DMS114 treated with DMSO at 0.1 percent for 48 hours (cell line): ENCODE results near the gene KCTD5.
"Not testable (repeated sequence)": the region's sequence is repeated elsewhere in the genome, so short reads cannot be mapped to it uniquely, and the experiment has no call there.

Experiments
- DNase-seq: peaks from one replicate; lab custom pipeline; 2025; ENCODE audit not compliant: unreplicated experiment; lab: John Stamatoyannopoulos, UW

KCTD5 gene

DNA sequence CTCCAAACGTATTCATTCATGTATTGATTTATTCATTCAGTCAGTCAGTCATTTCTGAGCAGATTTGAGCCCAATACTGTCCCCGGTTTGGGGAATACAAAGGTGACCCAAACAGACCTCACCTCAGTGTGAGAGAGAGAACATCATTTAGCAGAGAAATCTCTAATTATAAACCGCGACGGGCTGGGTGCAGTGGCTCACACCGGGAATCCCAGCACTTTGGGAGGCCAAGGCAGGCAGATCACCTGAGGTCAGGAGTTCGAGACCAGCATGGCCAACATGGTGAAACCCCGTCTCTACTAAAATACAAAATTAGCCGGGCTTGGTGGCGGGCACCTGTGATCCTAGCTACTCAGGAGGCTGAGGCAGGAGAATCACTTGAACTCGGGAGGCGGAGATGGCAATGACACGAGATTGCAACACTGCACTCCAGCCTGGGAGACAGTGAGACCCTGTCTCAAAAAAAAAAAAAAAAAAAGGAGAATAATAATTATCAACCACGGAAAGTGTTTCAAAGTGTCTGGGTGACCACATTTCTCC, 39.4 kb downstream of the KCTD5 start:
- DNase-seq = not testable (repeated sequence)

DNA sequence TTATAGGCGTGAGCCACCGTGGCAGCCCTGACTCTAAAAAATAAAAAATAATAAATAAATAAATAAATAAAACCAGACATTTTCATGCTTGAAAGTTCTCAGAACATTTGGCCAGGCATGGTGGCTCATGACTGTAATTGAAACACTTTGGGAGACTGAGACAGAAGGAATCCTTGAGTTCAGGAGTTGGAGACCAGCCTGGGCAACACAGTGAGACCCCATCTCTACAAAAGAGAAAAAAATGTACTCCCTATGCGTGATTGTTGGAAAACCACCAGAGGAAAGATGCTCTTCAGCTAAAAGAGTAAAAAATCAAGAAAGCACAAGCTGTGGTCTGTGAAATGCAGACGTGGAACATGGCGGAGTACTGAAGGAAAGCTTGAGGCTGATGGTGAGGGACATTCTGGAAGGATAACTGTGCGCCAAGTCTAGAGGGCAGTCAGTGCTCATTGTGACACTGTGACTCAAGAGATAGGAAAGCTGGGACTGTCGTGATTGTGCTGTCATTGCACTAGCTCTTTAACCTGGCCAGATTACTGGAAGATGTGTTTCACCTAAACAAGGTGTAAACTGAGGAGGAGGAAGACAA, 41.9 kb downstream of the KCTD5 start:
- no peak for DNase-seq

DNA sequence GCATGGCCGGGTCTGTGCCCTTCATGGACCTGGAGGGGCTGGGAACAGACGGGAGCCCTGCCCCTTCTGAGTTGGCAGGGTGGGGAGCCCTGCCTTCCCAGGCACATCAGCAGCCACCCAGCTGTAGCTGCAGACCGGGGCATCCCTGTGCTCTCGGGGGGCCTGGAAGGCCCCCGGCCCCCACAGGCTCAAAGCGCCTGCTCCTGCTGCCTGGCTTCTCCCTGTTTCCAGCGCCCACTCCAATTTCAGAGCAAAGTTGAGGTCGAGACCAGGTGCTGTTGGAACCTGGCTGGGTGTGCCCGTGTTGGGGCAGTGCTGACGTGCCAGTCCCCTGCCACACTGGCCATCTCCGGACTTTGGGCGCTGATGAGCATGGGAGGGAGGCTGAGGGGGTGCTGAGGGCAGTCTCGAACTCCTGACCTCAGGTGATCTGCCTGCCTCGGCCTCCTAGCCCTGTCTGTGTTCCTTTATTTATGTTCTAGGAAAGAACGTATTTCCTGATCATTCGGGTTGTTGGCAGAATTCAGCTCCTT, 42.6 kb downstream of the KCTD5 start:
- DNase-seq = no peak

DNA sequence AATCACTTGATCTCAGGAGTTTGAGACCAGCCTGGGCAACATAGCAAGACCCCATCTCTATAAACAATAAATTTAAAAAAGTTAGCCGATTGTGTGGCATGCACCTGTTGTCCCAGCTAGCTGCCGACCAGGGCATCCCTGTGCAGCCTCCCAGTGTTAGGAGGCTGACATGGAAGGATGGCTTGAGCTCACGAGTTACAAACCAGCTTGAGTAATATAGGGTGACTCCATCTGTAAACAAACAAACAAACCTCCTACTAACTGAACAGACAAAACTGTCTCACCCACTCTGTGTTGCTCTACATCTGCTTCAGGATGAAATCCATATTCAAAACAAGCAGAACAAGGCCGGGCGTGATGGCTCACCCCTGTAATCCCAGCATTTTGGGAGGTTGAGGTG, 44.6 kb downstream of the KCTD5 start:
- DNase-seq = no peak

DNA sequence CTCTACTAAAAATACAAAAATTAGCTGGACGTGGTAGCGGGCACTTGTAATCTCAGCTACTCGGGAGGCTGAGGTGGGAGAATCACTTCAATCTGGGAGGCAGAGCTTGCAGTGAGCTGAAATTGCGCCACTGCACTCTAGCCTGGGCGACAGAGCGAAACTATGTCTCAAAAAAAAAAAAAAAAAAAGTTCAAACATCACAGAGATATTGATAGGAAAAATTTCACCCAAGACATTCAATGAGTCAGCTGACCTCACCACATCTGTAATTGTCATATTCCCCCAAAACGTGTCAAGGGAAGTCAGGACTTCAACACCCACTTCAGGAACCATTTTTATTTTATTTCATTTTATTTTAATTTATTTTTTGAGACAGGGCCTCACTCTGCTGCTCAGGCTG, 45.7 kb downstream of the KCTD5 start:
- no peak for DNase-seq

DNA sequence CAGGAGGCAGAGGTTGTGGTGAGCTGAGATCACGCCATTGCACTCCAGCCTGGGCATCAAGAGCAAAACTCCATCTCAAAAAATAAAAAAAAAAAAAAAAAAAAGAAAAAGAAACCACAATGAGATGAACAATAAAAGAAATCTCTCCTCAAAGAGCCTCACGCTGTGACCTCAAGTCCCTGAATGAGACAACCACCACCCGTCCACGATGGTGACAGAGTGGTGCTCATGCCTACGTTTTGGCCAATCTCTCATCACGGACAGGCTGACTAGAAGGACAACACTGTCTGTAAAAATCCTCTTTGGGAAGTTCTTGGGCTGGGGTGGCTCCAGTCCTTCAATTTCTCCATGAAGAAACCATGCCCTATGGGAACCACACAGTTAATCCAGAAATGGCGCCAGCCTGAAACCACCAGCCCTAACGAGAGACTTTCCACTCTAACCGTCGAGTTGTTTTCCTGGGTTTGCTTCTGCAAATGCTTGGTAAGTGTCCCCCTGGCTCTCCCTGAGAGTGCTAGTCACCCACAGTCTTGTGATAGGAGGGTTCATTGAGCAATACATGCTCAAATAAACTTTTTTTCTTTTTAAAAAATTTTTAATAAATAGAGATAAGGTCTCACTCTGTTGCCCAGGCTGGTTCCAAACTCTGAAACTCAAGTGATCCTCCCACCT, 52.7 kb downstream of the KCTD5 start:
- DNase-seq = no peak

DNA sequence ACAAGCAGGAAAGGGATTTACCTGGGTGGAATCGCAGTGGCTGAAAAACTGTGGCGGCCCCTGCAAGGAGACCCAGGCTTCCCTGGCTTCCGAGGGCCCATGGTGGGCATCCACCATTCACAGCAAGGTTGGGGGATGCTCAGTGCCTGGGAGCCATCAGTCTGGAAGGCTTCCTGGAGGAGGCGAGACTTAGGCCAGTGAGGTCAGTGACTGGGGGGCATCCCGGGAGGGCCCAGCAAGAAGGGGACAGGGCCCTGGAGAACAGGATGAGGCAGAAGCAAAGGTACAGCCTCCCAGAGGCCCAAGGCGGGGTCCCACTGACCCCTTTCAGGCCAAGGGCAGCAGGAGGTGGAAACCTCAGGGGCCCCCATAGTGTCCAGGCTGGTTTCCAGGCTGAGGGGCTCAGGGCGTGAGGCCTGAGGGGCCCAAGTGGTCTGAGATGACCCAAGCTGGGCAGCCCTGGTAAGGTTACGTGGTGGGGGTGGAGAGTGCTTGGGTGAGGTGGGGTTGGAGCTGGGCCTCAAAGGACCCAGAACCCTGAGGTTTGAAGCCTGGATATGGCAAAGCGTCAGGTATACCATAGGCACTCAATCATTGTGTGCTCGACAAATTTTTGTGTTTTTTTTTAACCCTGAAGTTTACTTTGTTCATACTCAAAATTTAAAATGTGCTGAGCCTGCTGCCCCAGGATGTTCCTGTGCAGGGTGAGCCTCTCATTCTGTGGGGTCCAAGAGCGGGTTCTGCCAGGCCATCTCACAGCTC, 54.3 kb downstream of the KCTD5 start:
- DNase-seq = no peak

DNA sequence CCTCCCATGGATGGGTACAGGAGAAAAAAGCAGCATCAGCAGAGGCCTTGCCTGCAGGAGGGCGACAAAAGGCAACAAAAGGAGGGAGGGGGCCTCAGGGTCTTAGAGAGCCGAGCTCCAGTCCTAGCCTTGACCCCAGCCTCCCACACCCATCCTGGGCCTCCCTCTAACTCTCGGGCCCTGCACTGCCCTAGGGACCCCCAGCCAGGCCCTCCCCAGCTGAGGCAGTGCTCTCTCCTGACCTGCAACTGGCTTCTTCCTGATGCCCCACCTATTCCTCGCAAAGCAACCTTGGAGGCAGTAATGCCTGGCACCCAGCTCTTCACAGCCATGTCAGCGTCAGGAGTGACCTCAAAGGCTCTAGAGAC, 54.9 kb downstream of the KCTD5 start:
- DNase-seq = no peak

DNA sequence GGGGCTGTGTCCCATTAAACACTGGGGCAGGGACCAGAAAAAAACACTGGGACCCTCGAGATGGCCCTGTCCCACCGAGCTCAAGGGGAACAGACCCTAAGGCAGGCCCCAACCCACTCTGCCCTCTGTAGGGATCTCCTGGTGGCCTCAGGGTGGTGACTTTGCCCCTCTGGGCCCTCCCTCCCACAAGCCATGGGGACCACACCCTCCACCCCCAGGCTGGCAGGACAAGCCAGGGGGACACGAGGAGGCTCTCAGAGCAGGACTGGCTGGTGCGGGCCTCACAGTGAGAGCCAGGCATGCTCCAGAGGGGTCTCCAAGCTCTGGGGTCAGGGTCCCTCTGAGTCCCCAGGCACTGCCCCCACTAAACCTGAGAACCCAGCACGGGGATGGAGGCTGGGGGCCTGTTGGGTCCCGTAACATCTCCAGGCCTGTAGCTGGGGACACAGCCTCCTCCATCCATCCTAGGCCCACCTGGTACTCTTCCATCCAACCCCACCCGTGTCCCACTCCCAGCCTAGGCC, 55.6 kb downstream of the KCTD5 start:
- DNase-seq = no peak

DNA sequence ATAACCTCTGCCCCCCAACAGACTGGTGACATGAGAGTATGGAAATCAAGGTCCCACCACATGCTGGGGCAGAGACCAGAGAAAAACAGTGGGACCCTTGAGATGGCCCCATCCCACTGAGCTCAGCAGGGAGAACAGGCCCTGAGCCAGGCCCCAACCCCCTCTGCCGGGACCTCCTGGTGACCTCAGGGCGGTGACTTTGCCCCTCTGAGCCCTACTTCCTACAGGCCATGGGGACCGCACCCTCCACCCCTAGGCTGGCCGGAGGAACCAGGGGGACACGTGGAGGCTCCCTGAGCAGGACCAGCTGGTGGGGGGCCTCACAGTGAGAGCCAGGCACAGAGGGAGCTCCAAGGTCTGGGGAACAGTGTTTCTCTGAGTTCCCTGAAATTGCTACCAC, 56.3 kb downstream of the KCTD5 start:
- DNase-seq = no peak

DNA sequence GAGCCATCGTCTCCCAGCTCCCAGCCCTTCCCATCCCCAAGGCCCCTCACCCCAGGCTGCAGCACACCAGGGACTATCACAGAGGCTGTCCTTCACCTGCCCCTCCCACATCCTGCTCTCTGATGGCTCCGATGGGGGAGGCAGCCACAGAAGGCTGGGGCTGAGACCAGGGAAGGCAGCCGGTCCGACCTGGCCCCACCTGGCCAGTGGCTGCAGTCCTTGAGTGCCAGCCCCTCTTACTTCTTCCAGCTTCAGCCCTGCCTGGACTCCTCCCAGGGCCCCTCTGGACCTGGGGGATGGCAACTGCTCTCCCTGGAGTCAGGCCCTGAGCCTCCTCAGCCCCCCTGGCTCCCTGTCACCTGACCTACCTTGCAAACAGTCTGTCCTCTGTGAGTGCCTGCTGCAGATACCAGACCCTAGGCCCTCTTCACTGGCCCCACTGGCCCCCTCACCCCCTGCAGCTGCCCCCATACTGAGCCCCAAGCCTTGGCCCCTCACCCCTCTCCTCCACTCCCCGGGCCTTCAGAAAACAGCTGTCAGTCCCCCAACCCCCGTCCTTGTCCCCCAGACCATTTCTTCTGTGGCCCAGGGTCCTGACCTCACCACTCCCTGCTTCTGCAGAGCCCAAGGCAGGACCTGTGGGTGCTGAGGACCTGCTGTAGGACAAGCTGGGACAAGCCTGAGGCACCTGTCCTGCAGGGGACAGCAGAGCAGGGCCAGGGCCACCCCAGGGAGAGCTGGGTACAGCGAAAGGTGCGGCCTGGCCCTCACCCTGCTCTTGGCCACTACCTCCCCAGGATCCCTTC, 57.5 kb downstream of the KCTD5 start:
- DNase-seq = no peak

DNA sequence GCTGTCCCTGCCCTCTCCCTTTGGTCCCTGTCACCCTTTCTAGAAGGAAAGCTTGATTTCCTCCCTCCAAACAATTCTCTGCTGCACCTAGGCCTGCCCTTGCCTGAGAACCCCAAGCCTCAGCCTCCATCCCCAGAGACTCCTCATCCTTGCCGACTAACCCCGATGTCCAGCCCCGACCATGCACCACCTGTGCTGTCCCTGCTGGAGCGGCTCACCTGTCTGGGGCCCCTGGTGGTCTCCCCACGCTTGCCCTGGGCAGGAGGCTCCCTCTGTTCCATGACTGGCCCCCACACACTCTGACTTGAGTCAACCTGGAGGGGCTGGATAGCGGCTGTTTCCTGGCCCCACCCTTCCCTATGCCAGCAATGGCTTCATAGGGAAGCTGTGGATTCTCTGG, 58.2 kb downstream of the KCTD5 start:
- DNase-seq = no peak

DNA sequence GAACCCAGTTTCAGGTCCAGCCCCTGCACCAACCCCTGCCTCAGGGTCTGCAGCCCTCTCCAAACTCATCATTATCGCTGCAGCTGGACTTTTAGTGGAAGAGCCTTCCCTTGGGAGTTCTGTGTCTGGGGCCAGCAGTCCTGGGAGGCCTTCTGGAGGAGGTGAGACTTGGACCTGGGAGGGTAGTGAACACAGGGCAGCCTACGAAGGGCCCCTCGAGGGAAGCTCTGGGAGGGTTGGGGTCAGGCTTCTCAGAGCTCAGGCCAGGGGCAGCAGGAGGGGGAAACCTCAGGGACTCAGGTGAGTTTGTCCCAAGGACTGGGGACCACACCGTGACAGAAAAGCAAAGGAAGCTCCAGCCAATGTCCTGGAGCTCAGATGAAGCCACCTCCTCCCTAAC, 58.8 kb downstream of the KCTD5 start:
- no peak for DNase-seq

DNA sequence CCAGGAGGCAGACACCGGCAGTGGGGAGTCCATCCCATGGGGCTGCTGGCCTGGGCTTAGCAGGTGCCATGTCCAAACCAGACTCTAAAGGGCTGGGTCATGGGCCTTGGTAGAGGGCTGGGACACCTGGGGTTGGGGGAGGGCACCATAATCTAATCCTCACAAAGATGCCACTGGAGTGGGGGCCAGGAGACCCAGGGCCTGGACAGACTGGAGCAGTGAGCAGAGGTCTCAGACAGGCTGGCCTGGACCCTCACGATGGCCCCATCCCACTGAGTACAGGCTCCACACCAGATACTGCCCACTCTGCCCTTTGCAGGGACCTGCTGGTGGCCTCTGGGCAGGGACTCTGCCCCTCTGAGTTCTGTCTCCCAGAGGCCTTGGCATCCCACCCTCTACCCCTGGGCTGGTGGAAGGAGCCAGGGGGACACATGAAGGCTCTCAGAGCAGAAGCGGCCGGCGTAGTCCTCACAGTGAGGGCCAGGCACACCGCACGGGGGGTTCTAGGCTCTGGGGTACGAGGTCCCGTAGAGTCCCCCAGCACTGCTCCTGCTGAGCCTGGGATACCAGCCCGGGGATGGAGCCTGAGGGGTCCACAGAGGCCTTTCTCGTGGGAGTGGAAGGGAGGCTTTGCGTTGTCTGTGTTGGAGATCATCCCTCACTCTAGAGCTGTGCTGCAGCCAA, 60.1 kb downstream of the KCTD5 start:
- no peak for DNase-seq

DNA sequence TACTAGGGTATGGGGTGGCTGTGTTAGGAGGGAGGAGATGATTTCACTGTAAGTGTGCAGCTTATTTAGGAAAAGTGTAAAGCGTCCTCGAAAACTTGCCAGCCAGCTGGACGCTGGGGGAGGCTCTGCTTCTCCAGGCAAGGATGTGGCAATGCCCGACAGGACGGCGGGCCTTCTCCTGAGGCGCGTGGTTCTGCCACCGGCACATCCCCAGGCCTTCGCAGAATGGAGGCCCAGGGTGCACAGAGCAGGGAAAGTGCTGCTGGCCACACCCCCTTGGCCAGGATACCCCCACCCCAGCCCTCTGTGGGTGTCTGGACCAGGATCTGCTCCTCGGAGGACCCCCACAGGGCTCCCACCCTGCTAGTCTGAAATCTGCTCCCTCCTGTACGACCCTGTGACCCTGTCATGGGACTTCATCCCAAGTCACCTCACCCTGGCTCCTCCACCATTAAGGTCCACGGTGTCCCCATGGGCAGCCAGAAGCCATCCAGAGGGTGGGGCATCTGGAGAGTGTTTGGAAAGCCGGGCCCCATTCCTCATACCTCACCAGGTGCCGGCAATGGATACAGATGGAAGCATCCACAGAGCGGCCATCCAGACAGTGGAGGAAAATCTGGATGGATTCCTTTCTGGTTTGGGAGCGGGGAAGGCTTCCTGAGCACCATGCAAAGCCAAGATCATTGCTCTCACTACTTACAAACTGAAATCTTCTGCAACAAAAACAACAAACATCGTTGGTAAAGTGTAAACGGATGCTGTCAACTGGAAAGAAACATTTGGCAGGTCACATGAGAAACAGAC, 60.9 kb downstream of the KCTD5 start:
- DNase-seq = no peak

DNA sequence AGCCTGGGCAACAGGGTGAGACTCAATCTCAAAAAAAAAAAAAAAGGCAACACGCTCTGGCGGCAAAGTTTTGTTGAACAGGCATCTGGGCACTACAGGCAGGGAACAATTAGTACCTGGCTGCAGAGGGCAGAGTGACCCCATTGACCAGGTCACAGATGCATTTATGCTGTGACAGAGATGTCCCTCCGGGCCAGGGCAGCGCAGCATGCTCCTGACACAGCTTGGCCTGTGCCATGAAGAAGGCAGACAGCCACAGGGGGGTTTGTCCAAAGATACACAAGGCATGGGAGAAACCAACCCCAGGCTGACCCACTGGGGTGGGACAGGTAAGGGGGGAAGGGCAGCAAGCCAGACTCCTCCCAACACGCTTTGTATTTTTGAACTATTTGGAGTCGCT, 62.4 kb downstream of the KCTD5 start:
- DNase-seq = no peak

DNA sequence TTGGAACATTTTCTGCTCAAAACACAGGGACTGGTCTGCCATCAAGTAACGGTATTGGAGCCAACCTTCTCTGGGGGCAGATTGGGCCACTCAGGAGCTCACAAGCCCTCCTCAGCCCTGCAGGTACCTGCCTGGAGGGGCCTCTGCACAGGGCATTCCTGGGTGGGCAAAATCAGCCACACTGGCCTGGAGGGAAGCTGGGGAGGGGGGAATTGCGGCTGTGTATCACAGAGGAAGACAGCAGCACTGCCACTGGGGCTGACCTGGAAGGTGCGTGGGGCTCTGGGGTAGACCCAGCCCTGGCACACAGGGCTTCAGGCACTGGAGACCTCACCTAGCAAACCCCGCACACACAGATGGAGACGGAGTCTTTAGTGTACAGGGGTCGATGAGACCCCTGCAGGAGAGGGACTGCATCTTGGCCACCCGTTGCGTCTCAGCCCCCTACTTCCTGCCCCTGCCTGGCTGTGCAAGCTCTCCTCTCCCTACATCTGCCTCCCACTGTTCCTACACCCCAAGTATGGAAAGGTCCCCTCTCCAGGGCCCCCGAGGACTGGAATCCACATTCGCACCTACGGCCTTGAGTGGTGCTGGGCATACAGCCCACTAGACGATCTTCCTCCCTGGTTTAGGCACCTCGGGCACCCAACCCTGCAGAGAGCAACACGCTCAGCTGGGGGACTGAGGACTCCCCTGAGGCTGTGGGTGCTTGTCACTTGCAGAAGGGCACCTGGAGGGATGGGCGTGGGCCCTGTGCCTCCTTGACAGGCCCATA, 63.0 kb downstream of the KCTD5 start:
- DNase-seq = no peak

DNA sequence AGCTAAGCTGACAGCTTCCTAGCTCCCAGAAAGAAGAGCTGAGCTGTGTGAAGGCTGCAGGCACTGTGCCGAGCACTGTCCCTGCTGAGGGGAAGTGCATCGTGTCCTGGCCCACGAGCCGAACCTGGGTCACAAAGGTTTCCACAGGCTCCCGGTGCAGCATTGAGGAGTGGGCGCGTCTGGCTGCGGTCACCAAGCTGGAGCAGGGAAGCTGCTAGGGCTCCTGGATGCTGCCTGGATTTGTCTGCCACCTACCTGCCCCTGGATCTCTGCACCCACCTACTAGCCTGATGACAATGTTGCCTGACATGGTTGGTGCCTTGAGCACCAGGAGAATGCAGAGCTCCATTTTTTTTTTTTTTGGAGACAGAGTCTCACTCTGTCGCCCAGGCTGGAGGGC, 63.6 kb downstream of the KCTD5 start:
- DNase-seq = no peak
